NCI-H1417 (cell line): ENCODE results near the gene WBP11.
A peak's percentile ranks its signal among the peaks of the same experiment; 100 is the strongest.

Experiments
- DNase-seq, 3 experiments: peaks; one replicate each; lab custom pipeline; 2025; lab: John Stamatoyannopoulos, UW

WBP11 gene

DNA sequence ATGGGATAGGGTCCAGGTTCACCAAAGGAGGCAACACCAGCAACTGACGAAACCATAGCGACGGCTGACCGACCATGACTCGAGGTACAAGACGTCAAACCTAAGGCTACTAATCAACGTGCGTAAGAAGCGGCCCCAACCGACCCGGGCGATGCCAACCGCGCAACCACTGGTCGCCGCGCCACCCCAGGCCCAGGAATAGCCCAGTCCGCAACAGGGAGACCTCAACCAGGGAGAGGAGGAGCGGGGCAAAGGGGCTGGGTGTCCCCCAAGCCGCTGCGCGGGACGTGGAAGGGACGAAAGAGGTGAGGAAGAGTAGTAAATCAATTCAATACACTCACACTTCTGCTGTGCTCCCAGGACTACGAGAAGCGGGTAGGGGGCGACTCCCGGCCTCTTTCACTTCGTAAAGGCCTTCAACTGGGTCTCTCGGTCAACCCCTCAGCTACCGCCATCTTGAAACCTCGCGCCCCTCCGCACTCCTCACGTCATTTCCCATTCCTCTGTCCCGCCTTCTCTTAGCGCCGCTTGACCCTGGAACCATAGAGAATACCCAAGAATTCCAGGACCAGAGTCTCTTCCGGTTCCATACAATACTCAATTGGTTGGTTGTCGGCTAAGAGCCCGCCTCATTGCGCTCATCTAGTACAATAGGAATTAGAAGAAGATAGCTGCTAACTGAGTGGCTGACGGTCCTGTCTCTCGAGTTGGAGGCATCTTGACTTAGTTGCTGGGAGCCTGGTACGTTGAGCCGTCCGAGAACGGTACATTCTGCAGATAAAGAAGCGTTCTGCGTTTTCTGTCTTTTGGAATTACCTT, at the start of gene WBP11, which contains the start of gene C12orf60:
Gene WBP11 (minus strand): TSS at position 468 of the 819 bp plus-strand sequence. CDS start 2,095 bp downstream, outside the sequence.
Gene C12orf60 (plus strand): TSS at position 660 of the 819 bp plus-strand sequence. CDS start 19,266 bp downstream, outside the sequence.
- peak; percentile 98 to 100 (median 98) for DNase-seq

DNA sequence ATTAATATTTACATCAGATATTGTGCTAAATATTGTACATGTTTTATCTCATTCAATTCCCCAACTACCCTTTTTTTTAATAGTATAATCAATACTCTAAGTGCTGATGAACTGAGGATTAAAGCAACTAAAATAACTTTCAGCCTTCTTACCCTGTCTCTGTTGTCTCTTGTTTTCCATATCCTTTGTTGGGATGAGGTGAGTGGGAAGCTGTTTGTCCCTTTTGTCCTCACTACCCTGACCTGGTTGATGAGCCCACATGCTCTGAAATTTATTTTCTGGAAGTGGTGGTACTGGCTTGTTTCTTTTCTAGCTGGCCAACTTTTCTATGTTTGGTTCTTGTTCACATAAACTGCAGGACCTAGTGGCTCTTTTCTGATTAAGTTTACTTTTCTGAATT, 49.6 kb upstream of the WBP11 start:
- DNase-seq, result no peak

- DNase-seq, result peak in 1 of 3 experiments; percentile 21
Observed at GRCh38 chr12:14850929-14851663, 47.8 kb upstream of the WBP11 start.

- DNase-seq, result no peak
Observed at GRCh38 chr12:14849661-14850060, 46.4 kb upstream of the WBP11 start.

- no peak for DNase-seq
Observed at GRCh38 chr12:14846876-14847580, 43.8 kb upstream of the WBP11 start.

DNA sequence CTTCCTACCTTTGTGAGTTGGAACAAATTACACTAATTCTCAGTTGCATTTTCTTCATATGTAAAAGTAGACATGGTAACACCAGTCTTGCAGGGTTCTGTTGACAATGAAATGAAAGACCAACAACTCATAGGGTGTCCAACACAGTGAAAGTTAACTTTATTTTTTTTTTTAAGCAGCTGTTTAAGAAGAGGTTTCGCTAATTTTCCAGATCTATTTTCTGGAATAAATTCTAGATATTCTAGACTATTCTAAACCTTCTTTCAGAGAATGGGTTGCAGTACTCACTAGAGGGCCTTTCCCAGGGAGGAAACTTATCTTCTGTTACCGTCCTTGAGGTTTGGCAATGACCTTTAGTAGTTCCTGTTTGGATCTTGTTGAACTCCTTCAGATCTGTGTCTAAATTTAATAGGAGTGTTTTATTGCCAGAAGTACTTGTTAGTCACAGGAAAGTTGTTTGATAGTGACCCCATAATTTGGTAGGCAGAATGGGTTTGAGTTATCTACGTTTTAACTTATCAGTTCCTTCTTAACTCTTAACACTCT, 42.8 kb upstream of the WBP11 start:
- DNase-seq, result no peak

GRCh38 chr12:14845350-14845750, 42.1 kb upstream of the WBP11 start:
- peak; percentile 32 to 80 (median 50) for DNase-seq

DNA sequence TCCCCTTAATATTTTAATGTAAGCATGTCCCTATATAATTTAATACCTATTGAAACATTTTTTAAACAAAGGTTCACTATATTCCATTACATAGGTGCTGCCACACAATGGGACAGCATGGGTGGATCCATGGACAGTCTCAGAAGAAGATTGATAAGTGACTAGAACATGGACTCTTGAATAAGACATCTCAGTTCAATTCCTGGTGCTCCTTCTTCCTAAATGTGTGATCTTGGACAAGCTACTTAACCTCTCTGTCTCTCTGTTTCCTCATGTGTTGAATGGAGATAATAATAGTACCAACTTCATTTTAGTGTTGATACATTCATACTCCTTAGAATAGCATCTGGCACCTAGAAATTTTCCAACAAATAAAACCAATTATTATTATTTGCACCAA, 41.1 kb upstream of the WBP11 start:
- DNase-seq, result no peak

- DNase-seq, result no peak
Observed at GRCh38 chr12:14843425-14843887, 40.2 kb upstream of the WBP11 start, which contains the start of gene ART4. TSS of gene ART4 (minus strand) at chr12:14843526. CDS start at chr12:14843113, 413 bp downstream.

GRCh38 chr12:14842315-14842714, 39.0 kb upstream of the WBP11 start:
- no peak for DNase-seq

GRCh38 chr12:14841761-14842160, 38.5 kb upstream of the WBP11 start:
- DNase-seq, result no peak

GRCh38 chr12:14840616-14841015, 37.3 kb upstream of the WBP11 start:
- DNase-seq, result peak in 1 of 3 experiments; percentile 34

DNA sequence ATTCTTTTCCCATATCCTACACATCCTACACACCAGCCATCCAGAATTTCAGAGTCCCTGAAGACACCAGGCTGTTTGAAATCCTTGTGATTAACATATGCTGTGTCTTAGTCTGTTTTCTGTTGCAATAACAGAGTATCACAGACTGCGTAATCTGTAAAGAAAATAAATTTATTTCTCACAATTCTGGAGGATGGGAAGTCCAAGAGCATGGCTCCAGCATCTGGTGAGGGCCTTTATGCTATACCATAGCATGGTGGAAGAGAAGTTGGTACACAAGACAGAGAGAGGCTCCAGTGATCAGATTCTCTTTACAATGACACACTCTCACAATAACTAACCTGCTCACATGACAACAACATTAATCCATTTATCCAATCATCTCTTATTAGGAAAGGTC, 36.0 kb upstream of the WBP11 start:
- DNase-seq, result no peak

GRCh38 chr12:14836336-14837210, 33.3 kb upstream of the WBP11 start:
- no peak for DNase-seq

- DNase-seq, result no peak
Observed at GRCh38 chr12:14834509-14834908, 31.2 kb upstream of the WBP11 start.

- DNase-seq, result no peak
Observed at GRCh38 chr12:14833952-14834351, 30.7 kb upstream of the WBP11 start.

- no peak for DNase-seq
Observed at GRCh38 chr12:14833336-14833735, 30.1 kb upstream of the WBP11 start.

- DNase-seq, result no peak
Observed at GRCh38 chr12:14828892-14829291, 25.6 kb upstream of the WBP11 start.

DNA sequence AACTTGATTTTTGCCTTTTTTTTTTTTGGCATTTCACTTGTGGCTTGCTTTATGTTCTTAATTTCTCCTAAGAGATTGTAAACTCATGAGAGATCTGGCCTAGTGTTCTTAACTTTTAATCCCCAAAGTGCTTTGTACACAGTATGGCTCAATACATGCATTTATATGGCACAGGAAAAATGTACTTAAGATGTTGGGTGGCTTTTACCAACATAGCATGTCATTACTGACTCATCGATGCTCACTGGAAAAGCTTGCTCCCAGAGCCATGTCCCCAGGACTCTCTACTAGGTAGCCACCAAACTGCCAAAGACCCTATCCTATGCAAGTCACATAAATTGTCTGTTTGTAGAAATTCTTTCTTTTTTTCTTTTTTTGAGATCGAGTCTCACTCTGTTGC, 23.8 kb upstream of the WBP11 start:
- no peak for DNase-seq

DNA sequence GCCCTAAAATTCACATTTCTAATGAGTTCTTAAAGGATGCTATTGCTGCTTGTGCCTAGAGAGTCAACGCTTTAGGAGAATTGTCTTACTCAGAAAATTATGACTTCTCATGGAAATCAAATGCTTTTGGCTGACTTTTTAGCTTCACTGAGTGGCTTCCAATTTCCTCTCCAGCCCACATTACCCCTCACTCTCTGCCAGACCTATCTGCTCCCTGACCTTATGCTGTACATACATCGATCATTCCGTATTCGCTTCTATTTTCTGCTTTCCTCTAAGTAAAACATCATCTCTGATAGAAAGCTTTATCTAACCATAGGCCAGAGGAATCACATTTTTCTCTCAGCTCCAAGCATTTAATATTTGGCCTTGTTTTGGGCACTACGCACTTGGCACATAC, 23.2 kb upstream of the WBP11 start:
- no peak for DNase-seq

DNA sequence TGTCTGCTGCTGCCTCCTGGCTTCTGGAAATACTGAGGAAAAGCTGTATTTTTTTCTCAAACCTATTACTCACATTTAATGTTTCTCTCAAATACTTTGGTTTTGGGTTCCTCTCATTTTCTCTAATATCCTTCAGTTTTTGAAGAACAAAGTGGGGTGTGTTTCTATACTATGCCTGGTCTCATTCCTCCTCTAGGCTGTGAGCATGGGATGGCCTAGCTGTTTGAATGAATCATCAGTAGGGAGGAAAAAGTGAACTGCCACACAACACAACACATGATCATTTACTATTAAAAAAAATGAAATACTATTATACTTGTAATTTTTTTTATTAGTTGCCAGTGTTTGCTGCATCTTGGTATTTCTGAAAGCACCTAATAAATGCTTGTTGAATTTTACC, 22.0 kb upstream of the WBP11 start:
- DNase-seq, result no peak
